GM19452 (cell line): Measurements from ENCODE around the gene NFRKB.
A peak's percentile ranks its signal among the peaks of the same experiment; 100 is the strongest.
"Not testable (repeated sequence)": the region's sequence is repeated elsewhere in the genome, so short reads cannot be mapped to it uniquely, and the experiment has no call there.

Experiments used
- ATAC-seq: cut with Tn5 transposase; IDR thresholded peaks from one replicate; pipeline ENCODE4 v1.9.1; 2021; ENCODE audit not compliant: unreplicated experiment

Gene NFRKB

DNA sequence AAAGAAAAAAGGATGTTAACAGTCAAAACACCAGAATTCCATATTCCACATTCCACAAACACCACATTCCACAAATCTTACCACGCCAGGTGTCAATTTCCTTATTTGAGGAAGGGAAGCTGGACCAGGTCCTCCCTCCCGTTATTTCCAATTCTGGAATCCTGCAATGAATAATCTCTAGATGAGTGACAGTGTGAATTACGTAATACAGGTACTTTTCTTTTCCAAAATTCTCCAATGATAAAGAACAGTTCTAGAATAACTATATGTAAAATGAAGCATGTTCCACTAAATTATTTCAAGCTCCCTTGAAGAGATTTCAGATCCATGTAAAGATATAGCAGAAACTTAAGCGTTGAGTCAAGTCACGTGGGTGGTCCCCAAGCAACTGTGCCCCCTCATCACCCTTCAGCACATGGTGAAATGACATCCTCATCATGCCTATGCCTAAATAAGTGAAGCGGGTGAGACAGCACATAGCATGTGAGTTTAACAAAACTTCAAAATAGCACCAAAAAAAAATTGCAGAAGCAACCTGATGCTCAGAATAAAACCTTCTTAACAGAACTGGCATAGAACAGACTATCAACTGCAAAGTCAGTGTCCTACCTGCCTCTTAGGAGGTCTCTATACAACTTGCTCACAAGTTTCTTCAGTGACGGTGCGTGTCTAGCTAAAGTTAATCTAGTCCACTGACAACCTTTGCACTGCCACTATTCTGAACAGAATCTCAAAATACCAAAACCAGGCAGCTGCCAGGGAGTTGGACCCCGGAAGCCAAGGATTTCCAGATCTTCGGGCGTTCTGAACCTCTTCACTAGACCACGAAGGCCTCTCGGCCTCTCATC lies 876 bp downstream of the NFRKB start:
- ATAC-seq = peak; percentile 6

DNA sequence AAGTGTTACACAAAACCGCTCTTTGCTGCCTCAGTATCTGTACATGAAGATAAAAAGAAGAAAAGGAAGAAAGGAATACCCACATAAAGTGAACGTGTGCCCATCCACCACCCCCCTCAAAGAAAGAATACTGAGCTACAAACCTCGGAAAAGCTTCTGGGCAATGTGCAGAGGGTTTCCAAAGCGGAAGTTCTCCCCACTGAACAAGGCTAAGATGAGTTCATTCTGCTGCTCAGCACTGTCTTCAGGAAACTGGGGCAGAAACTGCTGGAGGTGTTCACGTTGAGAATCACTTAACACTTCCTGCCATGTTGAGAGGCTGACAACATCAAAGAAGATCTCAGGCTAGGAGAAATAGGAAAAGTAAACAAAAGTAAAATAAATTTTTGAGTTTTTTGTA lies 6.9 kb downstream of the NFRKB start:
- ATAC-seq = no peak

DNA sequence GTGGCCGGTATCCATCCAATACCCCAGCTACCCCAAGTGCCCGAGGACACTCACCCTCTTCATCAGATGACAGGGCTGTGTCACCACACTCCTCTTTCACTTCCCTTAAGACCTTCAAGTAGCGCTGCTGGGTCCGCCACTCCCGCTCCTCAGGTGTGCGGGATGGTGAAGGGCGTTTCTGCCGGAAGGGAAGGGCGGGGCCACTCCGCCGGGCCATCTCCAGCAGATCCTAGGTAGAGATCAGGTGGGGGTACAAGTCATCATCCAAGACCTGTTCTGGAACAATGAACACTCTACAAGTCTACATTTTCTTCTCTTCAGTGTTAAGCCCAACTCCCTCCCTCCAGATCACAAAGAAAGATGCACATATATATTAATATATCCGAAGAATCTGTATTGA lies 10.0 kb downstream of the NFRKB start:
- ATAC-seq = no peak

DNA sequence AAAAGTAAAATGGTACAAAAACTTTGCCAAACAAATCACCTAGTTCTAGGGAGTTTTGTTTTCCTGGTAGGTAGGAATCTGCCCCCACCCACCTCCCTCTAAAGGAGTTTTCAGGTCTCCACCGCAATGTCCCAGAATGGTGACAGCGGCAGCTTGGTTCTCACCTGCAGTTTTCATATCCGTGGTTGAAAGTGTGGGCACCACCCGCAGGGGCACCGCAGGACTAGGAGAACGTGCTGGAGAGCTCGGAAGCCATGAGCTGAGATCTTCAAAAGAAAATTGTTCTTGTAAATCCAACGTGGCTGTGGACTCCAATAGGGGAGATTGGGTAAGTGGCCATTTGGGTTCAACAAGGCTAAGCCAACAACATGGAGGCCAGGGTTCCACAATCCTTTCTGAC lies 10.8 kb downstream of the NFRKB start:
- no peak for ATAC-seq

DNA sequence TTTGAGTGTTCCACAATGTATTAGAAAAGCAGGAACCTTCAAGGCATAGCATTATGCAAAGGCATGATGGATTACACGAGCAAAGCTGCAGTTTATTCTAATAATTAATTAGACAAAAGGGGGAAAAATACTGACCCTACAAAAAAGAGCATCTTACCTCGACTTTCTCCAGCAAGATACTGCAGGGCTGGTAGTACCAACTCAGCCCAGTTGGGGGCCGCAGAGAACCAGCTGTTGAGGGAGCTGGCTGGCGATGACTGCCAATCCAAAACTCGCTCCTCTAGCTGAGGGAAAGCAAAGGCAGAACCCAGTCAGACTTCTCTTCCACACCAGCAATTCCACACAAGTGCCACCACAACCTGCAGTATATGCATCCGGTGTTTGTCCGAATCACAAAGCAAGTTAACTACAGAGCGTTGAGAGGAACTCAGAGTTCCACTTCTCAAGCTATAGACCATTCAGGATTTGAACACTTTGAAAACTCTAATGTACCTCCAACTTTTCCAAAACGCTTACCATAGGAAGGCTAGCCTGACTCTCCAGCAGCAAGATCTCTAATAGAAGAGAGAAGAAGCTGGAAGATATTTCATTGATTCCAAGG lies 13.7 kb downstream of the NFRKB start:
- ATAC-seq = no peak

DNA sequence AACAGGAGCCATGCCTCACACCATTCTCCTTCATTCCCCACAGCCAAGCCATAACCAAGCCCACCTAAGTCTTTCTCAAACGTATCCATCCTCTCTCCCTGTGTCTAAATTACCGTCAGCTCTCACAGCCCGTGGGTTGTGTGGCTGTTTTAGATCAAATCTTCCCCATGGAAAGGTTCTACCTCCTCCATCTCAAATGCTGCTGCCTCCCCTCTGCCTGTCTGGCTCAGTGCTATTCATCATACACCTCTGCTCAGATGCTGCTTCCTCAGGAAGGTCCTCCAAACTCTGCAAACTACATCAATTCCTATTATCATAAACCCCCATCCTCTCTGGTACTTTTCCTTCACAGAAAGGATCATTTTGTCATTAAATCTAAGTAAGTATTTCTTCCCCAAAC lies 15.1 kb downstream of the NFRKB start:
- no peak for ATAC-seq

DNA sequence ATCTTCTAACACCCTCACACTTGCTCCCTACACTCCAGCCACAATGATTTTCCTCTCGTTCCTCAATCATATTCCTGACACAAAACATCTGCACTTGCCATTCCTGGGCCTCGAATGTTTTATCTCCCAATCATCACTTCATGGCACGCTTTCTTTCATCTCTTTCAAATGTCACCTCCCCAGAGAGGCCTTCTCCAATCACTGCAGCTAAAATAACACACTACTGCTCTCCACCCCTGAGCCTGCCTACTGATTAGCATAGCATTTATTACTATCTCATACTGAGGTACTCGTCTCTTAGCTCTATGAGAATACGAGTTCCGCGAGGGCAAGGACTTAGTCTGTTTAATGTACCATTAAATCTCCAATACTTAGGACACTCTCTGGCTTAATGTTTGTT lies 23.5 kb downstream of the NFRKB start:
- no peak for ATAC-seq

DNA sequence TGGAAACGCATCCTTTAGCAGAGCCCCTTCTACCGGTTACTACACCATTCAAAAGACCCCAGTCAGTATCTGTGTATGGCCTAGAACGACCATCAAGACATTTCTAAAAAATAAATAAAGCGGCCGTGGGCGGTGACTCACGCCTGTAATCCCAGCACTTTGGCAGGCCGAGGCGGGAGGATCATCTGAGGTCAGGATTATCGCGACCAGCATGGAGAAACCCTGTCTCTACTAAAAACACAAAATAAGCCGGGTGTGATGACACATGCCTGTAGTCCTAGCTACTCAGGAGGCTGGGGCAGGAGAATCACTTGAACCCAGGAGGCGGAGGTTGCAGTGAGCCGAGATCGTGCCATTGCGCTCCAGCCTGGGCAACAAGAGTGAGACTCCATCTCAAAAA lies 26.8 kb downstream of the NFRKB start:
- ATAC-seq = not testable (repeated sequence)

DNA sequence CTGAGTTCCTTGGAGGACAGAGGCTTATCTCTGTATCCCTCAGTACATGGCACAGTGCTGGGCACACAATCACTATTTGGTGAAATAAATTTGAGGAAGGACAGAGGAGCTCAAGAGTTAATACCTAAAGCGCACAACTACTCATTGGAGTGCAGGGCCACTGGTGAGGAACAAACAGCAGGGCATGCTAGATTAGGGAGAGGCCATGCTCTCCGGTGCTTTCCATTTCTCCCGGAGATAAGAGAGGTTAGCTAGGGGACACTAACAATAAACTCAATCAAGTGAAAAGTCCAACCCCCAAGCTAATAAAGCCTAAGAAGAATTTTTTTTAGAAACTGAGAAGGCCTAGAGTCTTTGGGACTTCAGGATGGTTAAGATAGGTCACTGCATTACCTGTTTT lies 29.1 kb downstream of the NFRKB start:
- ATAC-seq = no peak

DNA sequence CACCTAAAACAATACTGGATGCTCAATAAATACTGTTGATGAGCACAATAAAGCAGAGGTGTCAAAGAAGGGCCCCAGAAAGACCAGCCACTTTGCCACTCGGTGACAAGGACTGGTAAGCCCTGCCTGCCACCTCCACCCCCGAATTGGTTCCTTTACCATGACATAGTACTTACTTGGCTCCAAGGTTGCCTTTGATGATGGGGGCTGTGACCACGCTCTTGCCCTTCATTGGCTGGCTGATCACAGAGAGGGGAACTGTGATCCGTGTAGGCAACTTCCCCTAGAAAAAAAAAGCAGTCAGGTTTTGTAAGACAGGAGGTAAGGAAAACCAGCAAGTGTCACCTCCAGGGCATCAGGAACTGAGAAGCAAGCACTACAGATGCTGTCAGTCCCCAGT lies 29.7 kb downstream of the NFRKB start:
- no peak for ATAC-seq

DNA sequence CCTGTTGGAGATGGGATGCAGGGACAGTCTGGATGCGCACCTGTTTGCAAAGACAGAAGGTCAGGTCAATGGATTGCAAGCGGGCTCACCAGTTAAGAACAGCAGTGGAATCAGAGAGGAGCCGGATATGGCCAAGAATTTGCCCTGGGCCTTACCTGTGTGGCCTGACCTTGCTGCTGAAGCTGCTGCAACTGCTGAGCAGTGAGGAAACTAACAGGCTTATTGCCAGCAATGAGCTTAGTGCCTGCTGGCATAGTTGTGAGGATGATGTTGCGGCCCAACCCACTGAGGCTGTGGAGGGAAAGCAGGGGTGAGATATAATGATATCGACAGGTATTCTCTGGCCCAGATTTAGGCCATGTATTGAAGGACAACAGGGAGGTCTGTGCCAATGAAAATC lies 30.6 kb downstream of the NFRKB start:
- no peak for ATAC-seq

DNA sequence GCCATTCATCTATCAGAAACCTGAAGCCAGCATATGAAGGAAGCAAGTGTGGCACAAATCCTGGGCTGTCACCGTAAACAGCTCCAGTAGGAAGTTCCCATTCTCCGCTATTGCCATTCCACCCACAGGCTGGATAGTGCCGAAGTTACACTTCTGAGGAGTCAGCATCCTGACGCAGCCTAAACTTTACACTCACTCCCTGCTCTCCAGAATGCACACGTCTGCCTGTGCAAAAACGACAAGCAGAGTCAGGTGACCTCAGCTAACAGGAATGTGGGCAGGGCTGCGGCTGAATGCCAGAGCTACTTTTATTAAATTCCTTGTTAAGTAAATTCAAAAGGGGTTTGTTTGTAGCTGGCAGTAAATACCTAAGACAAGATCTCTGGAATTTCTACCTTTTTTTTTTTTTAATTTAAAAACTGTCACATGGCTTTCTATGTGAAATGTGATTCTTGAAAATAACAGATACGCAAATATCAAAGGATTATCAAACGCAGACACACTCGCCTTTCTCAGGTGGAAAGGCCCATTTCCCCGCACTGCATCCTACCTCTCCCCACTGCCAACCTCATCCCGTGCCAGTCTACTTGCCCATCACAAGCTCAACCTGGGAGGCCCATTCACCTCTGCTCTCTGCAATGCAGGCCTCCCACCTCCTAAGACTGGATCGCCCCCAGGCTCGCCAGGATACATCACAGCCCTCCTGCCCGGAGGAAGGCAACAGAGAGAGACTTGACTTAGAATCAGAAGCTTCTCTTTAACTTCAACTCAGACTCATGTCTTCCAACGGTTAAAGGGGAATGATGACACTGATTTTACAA lies 33.5 kb downstream of the NFRKB start:
- no peak for ATAC-seq

DNA sequence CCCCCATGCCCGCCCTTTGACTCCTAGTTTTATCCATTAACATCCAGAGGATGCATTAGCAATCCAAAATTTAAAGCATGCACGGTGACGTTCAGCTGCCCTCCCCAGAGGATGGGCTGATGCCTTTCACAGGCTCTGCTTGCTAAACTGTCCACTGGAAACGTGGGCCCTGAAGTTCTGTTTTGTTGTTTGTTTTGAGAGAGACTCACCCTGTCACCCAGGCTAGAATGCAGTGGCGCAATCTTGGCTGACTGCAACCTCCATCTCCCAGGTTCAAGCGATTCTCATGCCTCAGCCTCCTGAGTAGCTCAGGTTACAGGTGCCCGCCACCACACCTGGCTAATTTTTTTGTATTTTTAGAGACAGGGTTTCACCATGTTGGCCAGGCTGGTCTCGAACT lies 39.3 kb downstream of the NFRKB start:
- ATAC-seq = no peak

DNA sequence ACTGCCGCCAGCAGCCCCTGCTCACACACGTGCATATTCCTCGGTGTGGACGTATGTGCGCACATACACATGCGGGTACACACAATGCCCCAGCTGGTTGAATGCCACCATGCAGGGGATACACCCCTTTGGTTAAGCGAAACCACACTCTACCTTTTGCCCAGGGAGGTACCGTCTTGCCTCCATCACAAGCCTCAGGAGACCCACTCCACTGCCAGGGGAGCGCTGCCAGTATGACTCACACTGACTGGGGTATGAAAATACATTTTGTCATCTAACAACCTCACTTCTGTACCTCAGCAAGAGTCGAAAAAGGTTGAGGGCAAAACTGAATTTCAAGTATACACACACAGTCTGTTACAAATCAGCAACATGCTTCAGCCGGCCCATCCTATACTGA lies 40.3 kb downstream of the NFRKB start:
- no peak for ATAC-seq

DNA sequence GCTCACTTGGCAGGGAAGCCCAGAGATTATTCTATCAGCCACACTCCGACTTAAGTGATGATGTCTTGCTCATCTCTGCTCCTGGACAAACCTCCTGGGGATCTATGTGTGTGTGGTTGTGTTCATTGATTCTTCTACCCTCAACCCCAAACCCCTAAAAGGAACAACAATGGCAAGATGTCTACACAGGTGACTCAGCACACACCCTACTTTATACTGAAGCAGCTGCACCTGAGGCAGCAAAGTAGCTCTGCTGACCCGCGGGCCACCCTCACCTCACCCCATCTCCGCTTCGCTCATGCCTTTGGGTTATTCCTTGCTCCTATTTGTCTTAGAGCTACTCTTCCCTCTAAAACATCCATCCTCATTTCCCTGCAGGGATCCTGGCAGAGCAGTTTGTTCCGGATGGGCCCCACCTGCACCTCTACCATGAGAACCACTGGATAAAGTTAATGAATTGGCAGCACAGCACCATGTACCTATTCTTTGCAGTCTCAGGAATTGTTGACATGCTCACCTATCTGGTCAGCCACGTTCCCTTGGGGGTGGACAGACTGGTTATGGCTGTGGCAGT lies 41.1 kb downstream of the NFRKB start:
- no peak for ATAC-seq

DNA sequence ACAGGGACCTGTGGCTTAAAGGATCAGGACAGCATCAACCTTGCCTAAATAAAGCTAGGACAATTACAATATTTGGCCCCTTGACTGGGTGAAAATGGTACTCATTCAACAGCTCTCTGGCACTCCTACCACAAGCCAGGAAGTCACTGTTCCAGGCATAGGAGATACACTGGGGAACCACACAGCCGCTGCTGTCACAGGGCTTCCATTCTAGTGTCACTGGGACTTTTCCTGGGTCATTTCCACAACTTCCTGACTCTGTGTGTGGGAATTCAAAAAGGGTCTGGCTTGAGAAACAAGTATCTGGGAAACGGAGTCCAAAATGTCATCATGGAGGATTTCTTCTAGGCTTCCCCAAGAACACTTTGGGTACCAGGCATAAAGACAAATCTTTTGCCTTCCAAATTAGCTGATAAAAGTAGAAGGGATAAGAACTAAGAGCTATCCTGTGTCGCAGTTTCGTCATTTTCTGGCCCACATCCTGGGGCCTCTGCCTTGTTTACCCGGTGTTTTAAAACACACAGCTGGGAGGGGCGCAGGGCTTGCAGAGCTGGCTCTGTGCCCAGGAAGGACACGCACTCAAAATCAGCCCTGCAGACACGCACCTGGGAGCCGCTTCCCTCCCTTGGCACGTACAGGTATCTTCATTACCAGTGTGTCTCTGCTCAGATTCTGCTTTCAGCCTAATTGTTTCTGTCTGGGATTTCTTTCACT lies 41.7 kb downstream of the NFRKB start:
- ATAC-seq = no peak

DNA sequence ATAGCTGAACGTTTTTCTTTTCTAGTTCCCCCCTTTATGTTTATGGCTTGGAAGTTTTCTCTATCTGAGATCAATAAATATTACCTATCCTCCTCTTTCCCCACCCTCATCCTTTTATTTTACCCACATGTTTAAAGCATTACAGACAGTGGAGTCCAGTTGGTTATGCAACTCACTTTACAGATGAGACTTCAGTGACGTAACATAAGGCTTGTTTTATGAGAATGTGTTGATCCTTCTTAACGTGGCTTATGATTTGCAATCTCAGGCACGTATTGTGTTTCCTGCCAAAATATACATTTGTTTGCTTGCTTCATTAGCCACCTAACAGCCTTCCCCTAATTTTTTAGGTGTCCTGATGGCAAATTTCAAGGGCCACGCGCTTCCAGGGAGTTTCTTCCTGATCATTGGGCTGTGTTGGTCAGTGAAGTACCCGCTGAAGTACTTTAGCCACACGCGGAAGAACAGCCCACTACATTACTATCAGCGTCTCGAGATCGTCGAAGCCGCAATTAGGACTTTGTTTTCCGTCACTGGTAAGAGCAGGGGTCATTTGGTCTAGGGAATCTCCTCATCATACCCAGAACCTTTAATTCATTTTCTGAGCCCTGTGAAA lies 43.1 kb downstream of the NFRKB start:
- no peak for ATAC-seq

DNA sequence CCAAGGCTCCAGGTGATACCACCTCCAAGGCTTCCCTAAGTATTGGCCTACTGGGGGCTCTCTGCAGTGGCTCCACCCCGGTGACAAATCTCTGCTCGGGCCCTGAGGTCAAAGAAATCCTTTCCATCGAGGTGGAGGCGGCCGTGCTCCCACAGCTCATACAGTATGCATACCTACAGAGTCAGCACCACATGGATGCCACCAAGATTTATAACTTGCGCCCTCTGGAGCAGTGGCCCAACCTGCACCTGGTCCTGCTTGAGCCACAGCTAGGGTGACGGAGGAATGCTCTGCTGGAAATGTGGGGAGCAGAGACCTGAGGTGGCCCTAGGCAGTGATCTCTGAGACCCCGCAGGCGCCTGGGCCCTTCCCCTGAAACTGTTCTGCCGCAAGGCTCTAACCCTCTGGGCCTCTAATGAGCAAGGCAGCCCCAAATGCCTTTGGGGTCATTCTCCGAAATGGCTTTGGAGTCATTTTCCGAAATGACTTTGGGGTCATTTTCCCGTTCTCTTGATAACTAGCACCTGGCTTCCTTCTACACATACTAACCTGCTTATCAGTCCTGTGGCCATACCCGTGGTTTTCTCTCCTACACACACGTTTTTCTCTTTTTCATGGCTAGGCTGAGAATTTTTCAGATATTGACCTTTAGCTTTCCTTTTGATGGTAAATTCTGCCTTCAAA lies 45.8 kb downstream of the NFRKB start:
- no peak for ATAC-seq

DNA sequence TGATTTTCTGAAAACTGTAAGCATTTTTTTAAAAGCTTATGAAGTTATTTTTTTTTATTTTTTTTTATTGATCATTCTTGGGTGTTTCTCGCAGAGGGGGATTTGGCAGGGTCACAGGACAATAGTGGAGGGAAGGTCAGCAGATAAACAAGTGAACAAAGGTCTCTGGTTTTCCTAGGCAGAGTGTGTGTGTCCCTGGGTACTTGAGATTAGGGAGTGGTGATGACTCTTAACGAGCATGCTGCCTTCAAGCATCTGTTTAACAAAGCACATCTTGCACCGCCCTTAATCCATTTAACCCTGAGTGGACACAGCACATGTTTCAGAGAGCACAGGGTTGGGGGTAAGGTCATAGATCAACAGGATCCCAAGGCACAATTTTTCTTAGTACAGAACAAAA lies 48.0 kb downstream of the NFRKB start:
- not testable (repeated sequence) for ATAC-seq
